ENCODE measurements around the gene MARS1. TPM values are rescaled to one million over a fixed set of nuclear protein-coding genes. Genes with fewer than 3 reads are reported as not detected.

The MARS1 gene
- total RNA-seq, 2 donors from 2014 or later = 36.9 to 41.0 TPM

DNA sequence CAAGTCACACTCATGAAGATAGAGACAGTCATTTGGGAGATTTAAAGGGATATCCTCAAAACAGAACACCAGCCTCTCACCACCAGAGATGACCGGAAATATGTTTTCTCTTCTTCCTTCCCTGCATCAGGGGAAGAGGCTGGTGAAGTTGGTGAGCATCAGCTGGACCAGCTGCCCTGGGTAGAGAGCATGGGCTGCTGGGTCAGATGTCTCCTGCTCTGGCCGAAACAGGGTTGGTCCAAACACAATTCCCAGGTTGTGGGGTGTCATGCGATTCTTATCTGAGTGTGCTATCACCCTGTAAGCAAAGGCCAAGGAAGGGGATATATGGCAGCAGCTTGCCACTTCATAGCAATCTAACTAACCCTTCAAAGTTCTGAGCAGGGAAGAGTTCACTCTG, 15.5 kb upstream of the MARS1 start:
- peaks cover 16 to 24% of the 10 kb centered on the region in 2 donors for H3K27me3 ChIP-seq

DNA sequence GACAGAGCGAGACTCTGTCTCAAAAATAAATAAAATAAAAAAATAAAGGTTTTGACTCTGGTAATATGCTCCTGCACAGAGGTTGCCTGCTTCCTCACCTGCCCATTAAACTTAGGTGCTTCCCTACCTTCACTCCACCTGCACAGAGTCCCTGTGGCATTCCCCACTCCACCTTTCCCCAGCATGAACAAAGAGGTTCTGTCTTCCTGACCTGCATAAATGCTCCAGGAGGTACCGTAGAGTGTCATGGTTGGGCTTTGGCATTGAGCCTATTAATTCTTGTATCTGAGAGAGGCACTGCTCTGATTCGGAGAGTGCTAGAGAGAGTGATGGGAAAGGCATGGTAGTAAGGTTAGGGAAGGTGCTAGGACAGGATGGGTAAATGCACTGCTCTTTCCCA, 14.5 kb upstream of the MARS1 start:
- Histone ChIP-seq H3K27ac (no peak overlapping the region), H3K36me3 (no peaks in the 10 kb centered on the region), H3K27me3 (peaks cover 16 to 24% of the 10 kb centered on the region in 2 donors)

More for the DNA sequence above, 15.5 kb upstream of the MARS1 start:
- DNase-seq (ENCODE audit: low spot score) = no peak
- no peak overlapping the region for H3K4me3 ChIP-seq
- TF ChIP-seq, protein P1, sequence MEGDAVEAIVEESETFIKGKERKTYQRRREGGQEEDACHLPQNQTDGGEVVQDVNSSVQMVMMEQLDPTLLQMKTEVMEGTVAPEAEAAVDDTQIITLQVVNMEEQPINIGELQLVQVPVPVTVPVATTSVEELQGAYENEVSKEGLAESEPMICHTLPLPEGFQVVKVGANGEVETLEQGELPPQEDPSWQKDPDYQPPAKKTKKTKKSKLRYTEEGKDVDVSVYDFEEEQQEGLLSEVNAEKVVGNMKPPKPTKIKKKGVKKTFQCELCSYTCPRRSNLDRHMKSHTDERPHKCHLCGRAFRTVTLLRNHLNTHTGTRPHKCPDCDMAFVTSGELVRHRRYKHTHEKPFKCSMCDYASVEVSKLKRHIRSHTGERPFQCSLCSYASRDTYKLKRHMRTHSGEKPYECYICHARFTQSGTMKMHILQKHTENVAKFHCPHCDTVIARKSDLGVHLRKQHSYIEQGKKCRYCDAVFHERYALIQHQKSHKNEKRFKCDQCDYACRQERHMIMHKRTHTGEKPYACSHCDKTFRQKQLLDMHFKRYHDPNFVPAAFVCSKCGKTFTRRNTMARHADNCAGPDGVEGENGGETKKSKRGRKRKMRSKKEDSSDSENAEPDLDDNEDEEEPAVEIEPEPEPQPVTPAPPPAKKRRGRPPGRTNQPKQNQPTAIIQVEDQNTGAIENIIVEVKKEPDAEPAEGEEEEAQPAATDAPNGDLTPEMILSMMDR (IDR thresholded peaks at IDR 0.05) = no peak
- H3K9me3 ChIP-seq = no peaks in the 10 kb centered on the region
- H3K27ac ChIP-seq = no peak overlapping the region
- H3K4me1 ChIP-seq = peaks cover 0 to 18% of the 10 kb centered on the region in 2 donors
- no peaks in the 10 kb centered on the region for H3K36me3 ChIP-seq

DNA sequence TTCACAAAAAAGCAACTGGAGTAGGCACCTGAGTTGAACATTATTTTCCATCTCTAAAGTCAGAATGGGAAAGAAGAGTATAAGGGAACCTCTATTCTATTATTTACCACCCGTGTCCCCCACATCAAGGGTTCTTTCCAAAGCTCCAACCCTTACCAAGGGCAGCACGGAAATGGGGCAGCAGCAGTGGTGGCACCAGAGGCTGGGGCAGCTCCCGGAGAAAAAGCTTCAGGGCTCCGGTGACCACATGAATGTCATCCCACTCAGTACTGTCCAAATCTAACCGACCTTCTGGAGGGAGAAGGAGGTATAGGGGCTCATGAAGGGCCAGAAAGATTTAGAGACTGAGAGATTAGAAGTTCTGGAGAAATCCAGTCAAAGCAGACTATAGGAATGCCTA, 14.0 kb upstream of the MARS1 start:
- Histone ChIP-seq H3K4me1 (peaks cover 0 to 18% of the 10 kb centered on the region in 2 donors), H3K27ac (no peak overlapping the region), H3K27me3 (peaks cover 16 to 24% of the 10 kb centered on the region in 2 donors), H3K4me3 (no peak overlapping the region), H3K9me3 (no peaks in the 10 kb centered on the region), H3K36me3 (no peaks in the 10 kb centered on the region)
- TF ChIP-seq, protein P1 (IDR thresholded peaks at IDR 0.05) = no peak
- DNase-seq (ENCODE audit: low spot score) = no peak

More for the DNA sequence above, 14.5 kb upstream of the MARS1 start:
- Histone ChIP-seq H3K9me3 (no peaks in the 10 kb centered on the region), H3K4me3 (no peak overlapping the region), H3K4me1 (peaks cover 0 to 18% of the 10 kb centered on the region in 2 donors)
- DNase-seq (ENCODE audit: low spot score) = no peak
- TF ChIP-seq, protein P1 (IDR thresholded peaks at IDR 0.05) = no peak

- no peak for DNase-seq (ENCODE audit: low spot score)
- Histone ChIP-seq H3K4me1 (peaks cover 0 to 18% of the 10 kb centered on the region in 2 donors), H3K27me3 (peaks cover 16 to 24% of the 10 kb centered on the region in 2 donors)
Measured at GRCh38 chr12:57474430-57474829, 13.4 kb upstream of the MARS1 start.

DNA sequence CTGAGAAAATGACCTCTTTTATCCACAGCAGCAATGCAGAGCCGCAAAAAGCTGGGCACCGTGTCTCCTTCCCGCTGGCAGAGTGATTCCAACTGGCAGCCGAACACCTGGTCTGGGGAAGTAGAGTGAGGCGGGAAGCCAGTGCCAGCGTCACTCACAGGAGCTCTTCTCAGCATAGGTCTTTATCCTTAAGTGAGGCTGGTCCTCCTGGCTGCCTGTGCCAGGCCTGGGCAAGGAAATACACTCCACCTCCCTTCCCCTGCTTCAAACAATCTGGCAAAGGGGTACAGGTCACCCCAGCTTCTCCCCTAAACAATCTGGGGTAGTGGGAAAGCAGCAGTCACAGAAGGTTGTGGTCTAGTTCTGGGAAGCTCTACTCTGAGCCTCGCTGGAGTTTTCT, 13.0 kb upstream of the MARS1 start:
- Histone ChIP-seq H3K27me3 (peaks cover 16 to 24% of the 10 kb centered on the region in 2 donors), H3K36me3 (no peaks in the 10 kb centered on the region)

More at GRCh38 chr12:57474430-57474829, 13.4 kb upstream of the MARS1 start:
- TF ChIP-seq, protein P1 (IDR thresholded peaks at IDR 0.05) = no peak
- Histone ChIP-seq H3K9me3 (no peaks in the 10 kb centered on the region), H3K27ac (no peak overlapping the region), H3K4me3 (no peak overlapping the region), H3K36me3 (no peaks in the 10 kb centered on the region)

More for the DNA sequence above, 13.0 kb upstream of the MARS1 start:
- TF ChIP-seq, protein P1 (IDR thresholded peaks at IDR 0.05) = no peak
- no peak for DNase-seq (ENCODE audit: low spot score)
- Histone ChIP-seq H3K27ac (no peak overlapping the region), H3K4me1 (peaks cover 0 to 18% of the 10 kb centered on the region in 2 donors), H3K4me3 (peak overlapping the region; percentile 24 to 44), H3K9me3 (no peaks in the 10 kb centered on the region)

Measured in right atrium auricular region (tissue), 2 donors.